GM21576 (cell line): ENCODE results near the gene CDK2AP2.
"Not testable (repeated sequence)": the region's sequence is repeated elsewhere in the genome, so short reads cannot be mapped to it uniquely, and the experiment has no call there.

Experiments
- ATAC-seq: cut with Tn5 transposase; IDR thresholded peaks from one replicate; pipeline ENCODE4 v1.9.1; 2021; ENCODE audit warnings: mild to moderate bottlenecking, moderate library complexity; ENCODE audit not compliant: unreplicated experiment

CDK2AP2 gene

GRCh38 chr11:67524480-67524808, 16.5 kb upstream of the CDK2AP2 start:
- no peak for ATAC-seq

- ATAC-seq = no peak
These were observed 15.9 kb upstream of the CDK2AP2 start for GRCh38 chr11:67523556-67524479.

DNA sequence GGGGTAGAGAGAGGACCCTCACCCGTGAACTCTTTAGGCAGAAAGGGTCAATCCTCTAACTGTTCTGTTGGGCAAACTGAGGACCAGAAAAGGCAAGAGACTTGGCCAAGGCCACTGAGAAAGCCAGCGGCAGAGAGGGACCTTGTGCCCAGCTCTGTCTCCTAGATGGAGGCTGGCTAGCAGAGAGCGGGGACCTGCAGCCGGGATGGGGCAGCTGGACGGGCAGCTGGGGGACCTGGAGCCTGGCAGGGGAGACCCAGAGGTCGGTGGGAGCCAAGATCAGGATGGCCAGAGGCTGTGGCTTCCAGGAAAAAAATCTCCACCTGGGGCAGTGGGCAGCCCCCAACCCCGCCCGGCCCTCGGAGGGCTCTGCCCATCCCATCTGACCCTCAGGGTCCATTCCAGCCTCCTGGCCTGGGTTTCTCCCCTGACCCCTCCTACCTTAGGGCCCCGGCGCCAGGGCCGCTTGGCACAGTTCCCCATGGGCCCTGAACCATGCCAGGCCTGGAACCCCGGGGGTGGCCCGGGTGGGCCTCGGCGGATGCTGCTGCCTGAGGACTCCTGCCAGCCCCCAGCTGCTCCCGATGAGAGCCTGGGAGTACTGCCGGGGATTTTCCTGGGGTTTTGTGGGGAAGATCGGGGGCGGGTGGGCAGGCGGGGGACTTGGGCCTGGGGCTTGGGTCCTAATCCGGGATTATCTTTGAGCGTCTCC, 15.0 kb upstream of the CDK2AP2 start, which contains the start of gene CABP2:
TSS of gene CABP2 (minus strand) at position 603 of the 712 bp plus-strand sequence. CDS start at position 483, 120 bp downstream.
- ATAC-seq = no peak

- no peak for ATAC-seq
These were observed 14.4 kb upstream of the CDK2AP2 start for GRCh38 chr11:67522338-67522737.

GRCh38 chr11:67521924-67522323, 14.0 kb upstream of the CDK2AP2 start:
- no peak for ATAC-seq

GRCh38 chr11:67520856-67521824, 13.2 kb upstream of the CDK2AP2 start:
- ATAC-seq = no peak

- no peak for ATAC-seq
These were observed 11.8 kb upstream of the CDK2AP2 start for GRCh38 chr11:67519726-67520125.

GRCh38 chr11:67517784-67518552, 10.0 kb upstream of the CDK2AP2 start:
- ATAC-seq = no peak

DNA sequence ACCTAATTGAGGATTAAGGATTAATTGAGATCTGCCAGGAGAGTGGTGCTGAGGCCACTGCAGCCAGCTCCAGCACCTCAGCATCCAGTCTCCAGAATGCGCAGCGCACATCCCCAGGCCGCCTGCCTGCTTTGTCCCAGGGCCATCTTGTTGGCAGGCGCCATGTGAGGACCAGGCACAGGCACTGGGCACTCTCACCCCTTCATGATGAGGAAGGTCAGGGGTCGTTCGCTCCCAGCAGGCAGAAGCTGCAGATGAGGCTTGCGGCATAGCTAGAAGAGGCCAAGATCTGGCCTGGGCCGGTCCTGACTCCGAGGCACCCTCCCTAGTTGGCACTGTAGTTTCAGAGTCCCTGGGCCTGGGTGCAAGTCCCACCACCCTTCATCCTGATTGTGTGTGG, 8.8 kb upstream of the CDK2AP2 start:
- no peak for ATAC-seq

DNA sequence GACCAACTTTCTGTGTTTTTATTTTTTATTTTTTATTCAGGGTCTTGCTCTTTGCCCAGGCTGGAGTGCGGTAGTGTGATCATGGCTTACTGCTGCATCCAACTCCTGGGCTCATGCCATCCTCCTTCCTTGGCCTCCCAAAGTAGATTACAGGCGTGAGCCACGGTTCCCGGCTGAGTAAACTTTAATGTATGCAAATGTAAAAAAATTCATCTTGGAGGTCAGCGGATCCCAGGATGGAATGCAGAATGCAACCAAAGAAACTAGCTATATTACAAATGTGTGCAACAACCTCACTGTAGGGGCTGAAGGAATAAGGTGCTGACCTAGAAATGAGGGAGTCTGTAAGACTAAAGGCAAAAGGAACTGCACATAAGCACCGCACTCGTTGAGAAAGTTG, 6.2 kb upstream of the CDK2AP2 start:
- ATAC-seq = no peak

DNA sequence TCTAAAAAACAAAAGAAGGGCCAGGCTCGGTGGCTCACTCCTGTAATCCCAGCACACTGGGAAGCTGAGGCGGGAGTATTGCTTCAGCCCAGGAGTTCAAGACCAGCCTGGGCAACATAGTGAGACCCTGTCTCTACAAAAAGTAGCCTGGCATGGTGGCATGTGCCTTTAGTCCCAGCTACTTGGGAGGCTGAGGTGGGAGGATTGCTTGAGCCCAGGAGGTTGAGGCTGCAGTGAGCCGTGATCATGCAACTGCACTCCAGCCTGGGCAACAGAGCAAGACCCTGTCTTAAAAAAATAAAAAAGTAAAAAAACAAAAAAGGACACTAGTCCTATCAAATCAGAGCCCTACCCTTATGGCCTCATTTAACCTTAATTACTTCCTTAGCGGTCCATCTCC, 3.6 kb upstream of the CDK2AP2 start:
- ATAC-seq = not testable (repeated sequence)

- ATAC-seq = no peak
These were observed 2.0 kb upstream of the CDK2AP2 start for GRCh38 chr11:67510023-67510345.

GRCh38 chr11:67508486-67509121, 642 bp upstream of the CDK2AP2 start:
- peak; percentile 35 for ATAC-seq

- ATAC-seq = no peak
These were observed 609 bp downstream of the CDK2AP2 start for GRCh38 chr11:67507242-67507863.

DNA sequence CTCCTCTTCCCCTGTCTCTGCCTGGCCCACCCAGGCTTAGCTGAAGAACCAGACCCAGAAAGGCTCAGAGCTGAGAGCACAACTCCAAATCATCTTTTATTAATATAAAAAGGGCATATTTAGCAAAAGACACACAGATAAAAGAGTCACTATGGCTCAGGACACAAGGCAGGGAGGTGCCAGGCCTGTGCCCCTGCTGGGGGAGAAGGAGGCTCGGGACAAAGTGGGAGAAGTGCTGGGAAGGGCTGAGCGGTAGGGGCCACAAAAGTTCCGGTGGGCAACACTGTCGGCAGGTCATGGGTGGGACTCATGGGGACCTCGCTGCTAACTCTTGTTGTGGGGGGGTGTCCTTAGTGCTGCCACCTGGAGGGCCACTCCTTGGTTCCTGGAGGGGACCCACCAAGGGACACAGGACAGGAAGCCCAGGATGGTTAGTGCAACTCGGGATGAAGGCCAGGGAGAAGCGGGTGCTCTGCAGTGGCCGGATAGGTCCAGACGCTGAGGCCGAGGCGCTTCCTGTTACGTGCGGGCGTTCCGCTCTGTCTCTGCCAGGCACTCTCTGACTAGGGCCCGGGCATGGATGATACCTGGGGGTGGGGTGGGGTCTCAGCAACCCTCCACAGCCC, 1.4 kb downstream of the CDK2AP2 start:
- no peak for ATAC-seq

GRCh38 chr11:67505605-67506396, 2.2 kb downstream of the CDK2AP2 start:
- no peak for ATAC-seq

DNA sequence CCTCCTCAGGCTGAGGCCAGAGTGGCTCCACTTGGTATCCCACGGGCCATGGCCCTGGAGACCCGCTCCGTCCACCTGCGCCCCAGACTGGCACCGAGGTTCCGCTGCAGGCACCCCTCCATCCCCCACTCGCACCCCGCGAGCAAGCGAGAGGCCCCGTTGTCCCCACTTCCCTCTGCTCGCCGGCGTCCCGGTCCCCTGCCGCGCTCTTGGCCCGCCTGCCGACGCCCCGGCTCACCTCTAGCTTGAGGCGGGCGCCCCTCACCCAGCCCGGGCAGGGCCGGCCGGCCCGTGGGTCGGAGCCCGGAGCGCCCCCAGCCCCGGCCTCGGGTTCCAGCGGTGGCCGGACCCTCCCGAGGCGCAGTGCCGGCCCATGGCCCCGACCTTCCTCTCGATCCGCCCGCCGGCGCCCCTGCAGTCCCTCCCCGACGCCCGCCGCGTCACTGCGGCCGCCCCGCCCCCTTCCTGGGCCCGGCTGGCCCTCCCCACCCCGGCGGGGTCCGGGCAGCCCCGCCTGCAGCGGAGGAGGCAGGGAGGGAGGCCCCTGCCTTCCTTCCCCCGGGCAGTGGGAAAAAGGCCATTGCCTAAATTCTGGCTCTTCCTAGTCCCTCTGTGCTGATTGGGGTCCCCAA, 2.9 kb downstream of the CDK2AP2 start, which contains the start of gene PITPNM1:
TSS of gene PITPNM1 (minus strand) at position 414 of the 632 bp plus-strand sequence. CDS start 1,183 bp downstream, outside the sequence.
- ATAC-seq = peak; percentile 22
